ENCODE results near the gene SMIM21.

GRCh38 chr18:75464356-75464755 lies 36.9 kb upstream of the SMIM21 start:
- TF ChIP-seq POLR2A (IDR thresholded peaks at IDR 0.05; ENCODE audit: low read length) (no peak), GATA1 (IDR thresholded peaks at IDR 0.05; ENCODE audit: low read depth, low read length) (no peak)

Data from erythroblast (primary cell).